Measurements from ENCODE around the gene FOXP1. TPM values are rescaled to one million over a fixed set of nuclear protein-coding genes. Genes with fewer than 3 reads are reported as not detected.
A peak's percentile ranks its signal among the peaks of the same experiment; 100 is the strongest.

Gene FOXP1
- total RNA-seq, 2 donors from 2014 or later: 42.1 to 50.0 TPM

GRCh38 chr3:71399478-71399877, 184.1 kb downstream of the FOXP1 start:
- ATAC-seq (no peak), DNase-seq (no peak)
- intact Hi-C loops (cut with DNase I): loop anchor here in 1 of 2 donors (10.0 kb wide), 1 partner anchor 185 kb away; the partner anchor contains the start of gene FOXP1

GRCh38 chr3:71398157-71398836, 185.2 kb downstream of the FOXP1 start:
- intact Hi-C loops (cut with DNase I): loop anchor here in 1 of 2 donors (10.0 kb wide), 1 partner anchor 187 kb away; the partner anchor contains the start of gene FOXP1
- ATAC-seq: no peak
- DNase-seq: no peak

GRCh38 chr3:71397726-71398125, 185.8 kb downstream of the FOXP1 start:
- ATAC-seq: no peak
- intact Hi-C loops (cut with DNase I): loop anchor here in 1 of 2 donors (10.0 kb wide), 1 partner anchor 187 kb away; the partner anchor contains the start of gene FOXP1
- no peak for DNase-seq

GRCh38 chr3:71397046-71397445, 186.5 kb downstream of the FOXP1 start:
- DNase-seq: no peak
- ATAC-seq: peak in 1 of 2 donors; percentile 36
- intact Hi-C loops (cut with DNase I): loop anchor here in 1 of 2 donors (10.0 kb wide), 1 partner anchor 188 kb away; the partner anchor contains the start of gene FOXP1

GRCh38 chr3:71395927-71396695, 187.4 kb downstream of the FOXP1 start:
- ATAC-seq (peak in 1 of 2 donors; percentile 29), DNase-seq (no peak)
- intact Hi-C loops (cut with DNase I): loop anchor here in 1 of 2 donors (10.0 kb wide), 1 partner anchor 189 kb away; the partner anchor contains the start of gene FOXP1

- ATAC-seq (no peak), DNase-seq (no peak)
- intact Hi-C loops (cut with DNase I): loop anchor here in 1 of 2 donors (10.0 kb wide), 1 partner anchor 189 kb away; the partner anchor contains the start of gene FOXP1
Measured at GRCh38 chr3:71395470-71395869, 188.1 kb downstream of the FOXP1 start.

- DNase-seq: no peak
- ATAC-seq: no peak
- intact Hi-C loops (cut with DNase I): loop anchor here in 1 of 2 donors (10.0 kb wide), 1 partner anchor 191 kb away; the partner anchor contains the start of gene FOXP1
Measured at GRCh38 chr3:71393745-71394144, 189.8 kb downstream of the FOXP1 start.

- intact Hi-C loops (cut with DNase I): loop anchor here in 1 of 2 donors (10.0 kb wide), 1 partner anchor 192 kb away; the partner anchor contains the start of gene FOXP1
- DNase-seq: no peak
Measured at GRCh38 chr3:71393093-71393492, 190.4 kb downstream of the FOXP1 start.

GRCh38 chr3:71392251-71392650, 191.3 kb downstream of the FOXP1 start:
- DNase-seq: no peak
- peak in 1 of 2 donors; percentile 6 for ATAC-seq
- intact Hi-C loops (cut with DNase I): loop anchor here in 1 of 2 donors (10.0 kb wide), 1 partner anchor 193 kb away; the partner anchor contains the start of gene FOXP1

More at GRCh38 chr3:71393093-71393492, 190.4 kb downstream of the FOXP1 start:
- no peak for ATAC-seq

GRCh38 chr3:71391361-71391760, 192.2 kb downstream of the FOXP1 start:
- intact Hi-C loops (cut with DNase I): loop anchor here in 1 of 2 donors (10.0 kb wide), 1 partner anchor 193 kb away; the partner anchor contains the start of gene FOXP1
- ATAC-seq: peak in 1 of 2 donors; percentile 24
- DNase-seq: no peak

GRCh38 chr3:71389911-71390573, 193.5 kb downstream of the FOXP1 start:
- intact Hi-C loops (cut with DNase I): loop anchor here in 1 of 2 donors (10.0 kb wide), 1 partner anchor 195 kb away; the partner anchor contains the start of gene FOXP1
- ATAC-seq: peak; percentile 65 to 82
- peak; percentile 60 for DNase-seq

- no peak for DNase-seq
- no peak for ATAC-seq
- intact Hi-C loops (cut with DNase I): no loop called here
Measured at GRCh38 chr3:71389191-71389590, 194.3 kb downstream of the FOXP1 start.

GRCh38 chr3:71388535-71389120, 194.9 kb downstream of the FOXP1 start:
- ATAC-seq: no peak
- intact Hi-C loops (cut with DNase I): no loop called here
- no peak for DNase-seq

- intact Hi-C loops (cut with DNase I): no loop called here
- ATAC-seq: no peak
Measured at GRCh38 chr3:71387586-71387985, 195.9 kb downstream of the FOXP1 start.

GRCh38 chr3:71384837-71385716, 198.5 kb downstream of the FOXP1 start:
- no peak for DNase-seq
- intact Hi-C loops (cut with DNase I): no loop called here
- no peak for ATAC-seq

More at GRCh38 chr3:71387586-71387985, 195.9 kb downstream of the FOXP1 start:
- no peak for DNase-seq

GRCh38 chr3:71384388-71384787, 199.1 kb downstream of the FOXP1 start:
- ATAC-seq (no peak), DNase-seq (no peak)
- intact Hi-C loops (cut with DNase I): no loop called here

- no peak for DNase-seq
- ATAC-seq: peak in 1 of 2 donors; percentile 18
- intact Hi-C loops (cut with DNase I): no loop called here
Measured at GRCh38 chr3:71380096-71380495, 203.4 kb downstream of the FOXP1 start.

Data from left cardiac atrium (tissue), 4 donors.